Activated T-cell treated with anti-CD3 and anti-CD28 coated beads, Interleukin-2, amount 50 U/mL, for 72 hours (primary cell): ENCODE data around the gene CASP8AP2. TPM values are rescaled to one million over a fixed set of nuclear protein-coding genes. Genes with fewer than 3 reads are reported as not detected.
"Not testable (repeated sequence)": the region's sequence is repeated elsewhere in the genome, so short reads cannot be mapped to it uniquely, and the experiment has no call there.

Source experiments
- ATAC-seq, 2 donors: fragments of 150-1000 bp; cut with Tn5 transposase; replicated peaks in 1 of 2; 2 replicates each; pipeline ENCODE4 v1.10.0; 2021; ENCODE audit warnings: moderate library complexity in 2 of 2, mild to moderate bottlenecking in 1 of 2
- DNase-seq, 2 donors: peaks; one replicate each; pipeline ENCODE4 v3.0.0; 2021 to 2022; ENCODE audit warnings: mixed read lengths in 1 of 2
- H3K27ac Mint-ChIP-seq: one replicate; pipeline ENCODE4 v1.8.0; 2022; ENCODE audit warnings: mild to moderate bottlenecking, moderate library complexity, mixed read lengths
- H3K27me3 Mint-ChIP-seq: one replicate; pipeline ENCODE4 v1.8.0; 2022; ENCODE audit warnings: low read depth, mixed read lengths
- H3K36me3 Mint-ChIP-seq, 2 donors: one replicate each; pipeline ENCODE4 v1.8.0; 2022; ENCODE audit warnings: mixed read lengths in 2 of 2, mild to moderate bottlenecking in 1 of 2; ENCODE audit not compliant: insufficient read depth in 2 of 2
- H3K4me1 Mint-ChIP-seq: one replicate; pipeline ENCODE4 v1.8.0; 2022; ENCODE audit warnings: low read depth, mixed read lengths
- H3K4me3 Mint-ChIP-seq, 2 donors: one replicate each; pipeline ENCODE4 v1.8.0; 2022; ENCODE audit warnings: mild to moderate bottlenecking in 2 of 2, mixed read lengths in 2 of 2, moderate library complexity in 2 of 2
- H3K9me3 Mint-ChIP-seq, 2 donors: one replicate each; pipeline ENCODE4 v1.8.0; 2022; ENCODE audit warnings: mixed read lengths in 2 of 2
- total RNA-seq, 2 donors: library from RNA; stranded (reverse); gene quantifications; one replicate each; pipeline ENCODE4 v1.2.3, GENCODE V29; 2022

CASP8AP2 gene
- total RNA-seq, 2 donors from 2014 or later = 27.2 to 36.1 TPM

DNA sequence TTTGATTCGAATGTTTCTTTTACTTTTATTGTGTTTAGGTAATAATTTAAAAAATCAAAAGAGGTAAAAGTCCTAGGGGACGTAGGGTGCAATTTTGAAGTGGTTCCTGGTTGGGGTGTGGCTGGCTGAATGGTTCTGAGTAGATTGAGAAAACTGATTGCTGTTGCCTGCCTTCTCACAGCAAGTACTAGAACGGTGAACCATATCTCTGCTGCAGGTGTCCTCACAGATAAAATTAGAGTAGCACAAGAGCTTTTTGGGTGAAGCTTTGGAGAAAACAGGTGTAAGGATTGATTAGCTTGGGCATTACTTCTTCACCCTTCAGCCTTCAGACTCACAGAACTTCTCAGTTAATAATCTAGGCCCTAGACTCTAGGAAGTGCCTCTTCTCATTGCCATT, 44.8 kb downstream of the CASP8AP2 start:
- H3K36me3 Mint-ChIP-seq = peaks cover 2 to 11% of the 10 kb centered on the region in 2 donors
- DNase-seq = no peak
- no peak overlapping the region for H3K4me3 Mint-ChIP-seq
- no peaks in the 10 kb centered on the region for H3K9me3 Mint-ChIP-seq
- ATAC-seq = no peak
- H3K4me1 Mint-ChIP-seq = no peaks in the 10 kb centered on the region
- H3K27ac Mint-ChIP-seq = no peak overlapping the region
- H3K27me3 Mint-ChIP-seq = no peaks in the 10 kb centered on the region

DNA sequence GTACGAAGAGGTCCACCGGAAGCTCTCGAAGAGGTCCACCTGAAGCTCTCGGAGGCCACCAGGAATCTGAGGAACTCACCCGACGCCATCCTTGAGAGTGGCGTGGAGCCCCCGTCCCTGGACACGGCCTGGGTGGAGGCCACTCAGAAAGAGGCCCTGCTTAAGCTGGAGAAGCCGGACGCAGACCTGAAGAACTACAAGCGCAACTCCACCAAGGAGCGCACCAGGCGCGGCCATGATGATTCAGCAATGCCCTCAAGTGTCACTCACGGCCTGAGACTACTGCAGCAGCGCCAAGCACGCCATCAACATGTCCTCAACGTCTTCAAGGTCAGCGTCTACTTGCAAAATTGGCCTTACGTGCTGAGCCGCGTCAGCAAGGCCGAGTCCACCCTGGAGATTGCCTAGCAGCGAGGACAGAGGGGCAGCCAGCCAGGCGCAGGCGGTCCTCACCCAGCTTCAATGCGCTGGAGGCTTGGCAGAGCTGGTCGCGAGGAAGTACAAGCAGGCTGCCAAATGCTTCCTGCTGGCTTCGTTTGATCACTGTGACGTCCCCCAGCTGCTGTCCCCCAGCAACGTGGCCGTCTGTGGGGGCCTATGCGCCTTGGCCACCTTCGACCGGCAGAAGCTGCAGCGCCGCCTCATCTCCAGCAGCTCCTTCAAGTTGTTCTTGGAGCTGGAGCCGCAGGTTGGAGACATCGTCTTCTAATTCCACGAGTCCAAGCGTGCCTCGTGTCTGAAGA, 56.9 kb downstream of the CASP8AP2 start:
- no peak for DNase-seq
- Mint-ChIP-seq H3K4me1 (peaks cover 5% of the 10 kb centered on the region), H3K36me3 (no peaks in the 10 kb centered on the region), H3K27me3 (peaks cover 22% of the 10 kb centered on the region), H3K9me3 (no peaks in the 10 kb centered on the region), H3K4me3 (no peak overlapping the region), H3K27ac (no peak overlapping the region)
- no peak for ATAC-seq

- Mint-ChIP-seq H3K4me3 (peak overlapping the region in 1 of 2 donors; percentile 7), H3K27me3 (peaks cover 28% of the 10 kb centered on the region), H3K36me3 (no peaks in the 10 kb centered on the region), H3K27ac (no peak overlapping the region), H3K4me1 (peaks cover 5% of the 10 kb centered on the region), H3K9me3 (no peaks in the 10 kb centered on the region)
- ATAC-seq = peak; percentile 40 to 47
- DNase-seq = peak in 1 of 2 donors; percentile 11
Observed at GRCh38 chr6:89887452-89888137, 57.9 kb downstream of the CASP8AP2 start.

DNA sequence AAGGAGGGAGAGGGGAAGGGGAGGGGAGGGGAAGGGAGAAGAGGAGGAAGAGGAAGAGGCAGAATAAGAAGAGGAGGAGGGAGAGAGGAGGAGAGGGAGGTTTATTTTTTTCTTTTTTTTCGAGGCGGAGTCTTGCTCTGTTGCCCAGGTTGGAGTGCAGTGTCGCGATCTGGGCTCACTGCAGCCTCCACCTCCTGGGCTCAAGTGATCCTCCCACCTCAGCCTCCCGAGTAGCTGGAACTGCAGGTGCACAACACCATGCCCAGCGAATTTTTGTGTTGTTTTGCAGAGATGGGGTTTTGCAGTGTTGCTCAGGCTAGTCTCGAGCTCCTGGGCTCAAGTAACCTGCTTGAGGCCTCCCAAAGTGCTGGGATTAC, 58.4 kb downstream of the CASP8AP2 start:
- no peak overlapping the region for H3K27ac Mint-ChIP-seq
- H3K4me1 Mint-ChIP-seq = peaks cover 5% of the 10 kb centered on the region
- H3K36me3 Mint-ChIP-seq = no peaks in the 10 kb centered on the region
- no peak for ATAC-seq
- H3K4me3 Mint-ChIP-seq = no peak overlapping the region
- DNase-seq = no peak
- no peaks in the 10 kb centered on the region for H3K9me3 Mint-ChIP-seq
- H3K27me3 Mint-ChIP-seq = peaks cover 28% of the 10 kb centered on the region

DNA sequence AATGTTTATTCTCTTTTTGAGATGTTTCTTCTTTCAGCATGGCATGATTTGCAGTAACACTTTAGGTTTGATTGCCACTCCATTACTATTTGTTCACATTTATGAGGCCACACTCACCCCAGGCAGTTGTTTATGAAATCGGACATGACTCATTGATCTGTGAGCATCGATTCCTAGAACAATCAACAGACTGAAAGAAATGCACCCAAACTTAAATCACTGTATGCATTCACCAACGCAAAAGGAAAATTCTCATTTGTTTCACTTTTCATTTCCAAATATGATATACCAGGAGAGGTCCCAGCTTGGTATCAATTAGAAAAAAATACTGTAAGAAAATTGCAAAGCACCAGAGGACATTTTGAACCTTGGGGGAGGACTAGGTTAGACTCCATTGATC, 59.2 kb downstream of the CASP8AP2 start:
- DNase-seq = no peak
- Mint-ChIP-seq H3K9me3 (no peaks in the 10 kb centered on the region), H3K27me3 (peaks cover 34% of the 10 kb centered on the region), H3K4me3 (peak overlapping the region in 1 of 2 donors; percentile 30), H3K36me3 (no peaks in the 10 kb centered on the region), H3K4me1 (peaks cover 5% of the 10 kb centered on the region), H3K27ac (peak overlapping the region; percentile 33)
- peak in 1 of 2 donors; percentile 80 for ATAC-seq

- DNase-seq, ATAC-seq, H3K4me1 Mint-ChIP-seq, H3K4me3 Mint-ChIP-seq, H3K36me3 Mint-ChIP-seq, H3K27ac Mint-ChIP-seq, H3K9me3 Mint-ChIP-seq: not testable (repeated sequence)
- H3K27me3 Mint-ChIP-seq = peaks cover 51% of the 10 kb centered on the region
Observed at GRCh38 chr6:89890845-89891528, 61.3 kb downstream of the CASP8AP2 start.

DNA sequence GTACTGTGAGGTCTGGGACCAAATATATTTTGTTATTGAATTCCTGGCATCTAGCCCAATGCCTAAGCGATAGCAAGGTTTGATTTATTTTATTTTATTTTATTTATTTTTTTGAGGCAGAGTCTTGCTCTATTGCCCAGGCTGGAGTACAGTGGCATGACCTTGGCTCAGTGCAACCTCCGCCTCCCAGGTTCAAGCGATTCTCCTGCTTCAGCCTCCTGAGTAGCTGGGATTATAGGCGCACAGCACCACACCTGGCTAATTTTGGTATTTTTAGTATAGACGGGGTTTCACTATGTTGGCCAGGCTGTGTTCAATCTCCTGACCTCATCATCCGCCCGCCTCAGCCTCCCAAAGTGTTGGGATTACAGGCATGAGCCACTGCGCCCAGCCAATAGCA, 62.9 kb downstream of the CASP8AP2 start:
- H3K9me3 Mint-ChIP-seq, H3K27ac Mint-ChIP-seq, DNase-seq, H3K4me1 Mint-ChIP-seq, H3K4me3 Mint-ChIP-seq, H3K36me3 Mint-ChIP-seq, ATAC-seq: not testable (repeated sequence)
- H3K27me3 Mint-ChIP-seq = peaks cover 64% of the 10 kb centered on the region

GRCh38 chr6:89894169-89894568, 64.5 kb downstream of the CASP8AP2 start, which contains the start of gene GJA10:
Gene GJA10 (plus strand): TSS chr6:89894469. CDS start chr6:89894469, 0 bp downstream.
- no peaks in the 10 kb centered on the region for H3K36me3 Mint-ChIP-seq
- no peak for DNase-seq
- H3K27me3 Mint-ChIP-seq = peaks cover 56% of the 10 kb centered on the region
- no peak within 1 kb of the TSS for H3K27ac Mint-ChIP-seq
- H3K4me1 Mint-ChIP-seq = no peaks in the 10 kb centered on the region
- no peak within 1 kb of the TSS for H3K4me3 Mint-ChIP-seq
- H3K9me3 Mint-ChIP-seq = no peaks in the 10 kb centered on the region
- no peak for ATAC-seq

- H3K4me1 Mint-ChIP-seq = no peaks in the 10 kb centered on the region
- no peak overlapping the region for H3K4me3 Mint-ChIP-seq
- no peaks in the 10 kb centered on the region for H3K36me3 Mint-ChIP-seq
- H3K27ac Mint-ChIP-seq = no peak overlapping the region
- H3K27me3 Mint-ChIP-seq = peaks cover 51% of the 10 kb centered on the region
- H3K9me3 Mint-ChIP-seq = no peaks in the 10 kb centered on the region
- ATAC-seq = no peak
- no peak for DNase-seq
Observed at GRCh38 chr6:89895276-89895874, 65.7 kb downstream of the CASP8AP2 start.

- not testable (repeated sequence) for H3K27ac Mint-ChIP-seq, H3K27me3 Mint-ChIP-seq, ATAC-seq, H3K4me1 Mint-ChIP-seq, H3K9me3 Mint-ChIP-seq, H3K36me3 Mint-ChIP-seq, DNase-seq, H3K4me3 Mint-ChIP-seq
Observed at GRCh38 chr6:89910001-89910901, 80.6 kb downstream of the CASP8AP2 start.

GRCh38 chr6:89910902-89911240, 81.2 kb downstream of the CASP8AP2 start:
- H3K36me3 Mint-ChIP-seq = peaks cover 1 to 2% of the 10 kb centered on the region in 2 donors
- no peak for ATAC-seq
- peaks cover 5% of the 10 kb centered on the region for H3K4me1 Mint-ChIP-seq
- H3K27me3 Mint-ChIP-seq = no peaks in the 10 kb centered on the region
- H3K27ac Mint-ChIP-seq = no peak overlapping the region
- DNase-seq = no peak
- H3K9me3 Mint-ChIP-seq = peaks cover 2 to 4% of the 10 kb centered on the region in 2 donors
- no peak overlapping the region for H3K4me3 Mint-ChIP-seq

GRCh38 chr6:89916136-89916920, 86.6 kb downstream of the CASP8AP2 start:
- peaks cover 9 to 10% of the 10 kb centered on the region in 2 donors for H3K36me3 Mint-ChIP-seq
- no peaks in the 10 kb centered on the region for H3K27me3 Mint-ChIP-seq
- H3K4me3 Mint-ChIP-seq = no peak overlapping the region
- peaks cover under 1% of the 10 kb centered on the region for H3K4me1 Mint-ChIP-seq
- H3K27ac Mint-ChIP-seq = peak overlapping the region; percentile 64
- ATAC-seq (no peak), DNase-seq (no peak)
- peaks cover 6 to 15% of the 10 kb centered on the region in 2 donors for H3K9me3 Mint-ChIP-seq
